HG02610 (cell line): ENCODE data around the gene SEC11A.
"Not testable (repeated sequence)": the region's sequence is repeated elsewhere in the genome, so short reads cannot be mapped to it uniquely, and the experiment has no call there.

ENCODE experiments used
- ATAC-seq: cut with Tn5 transposase; IDR thresholded peaks from one replicate; pipeline ENCODE4 v1.9.1; 2021; ENCODE audit warnings: mild to moderate bottlenecking, moderate library complexity; ENCODE audit not compliant: unreplicated experiment

The SEC11A gene

GRCh38 chr15:84716036-84716732, at the start of gene SEC11A:
SEC11A (minus strand) TSS chr15:84716139; CDS start chr15:84716075, 64 bp downstream.
- ATAC-seq, result peak; percentile 95

GRCh38 chr15:84765675-84766074, 49.7 kb upstream of the SEC11A start:
- ATAC-seq, result no peak

- no peak for ATAC-seq
Observed at GRCh38 chr15:84764989-84765388, 49.0 kb upstream of the SEC11A start.

- no peak for ATAC-seq
Observed at GRCh38 chr15:84764585-84764984, 48.6 kb upstream of the SEC11A start.

- no peak for ATAC-seq
Observed at GRCh38 chr15:84762840-84763572, 47.1 kb upstream of the SEC11A start.

- ATAC-seq, result peak; percentile 60
Observed at GRCh38 chr15:84761607-84762131, 45.7 kb upstream of the SEC11A start.

GRCh38 chr15:84760219-84760618, 44.3 kb upstream of the SEC11A start:
- ATAC-seq, result no peak

GRCh38 chr15:84759018-84759417, 43.1 kb upstream of the SEC11A start:
- no peak for ATAC-seq

GRCh38 chr15:84755736-84756527, 40.0 kb upstream of the SEC11A start:
- no peak for ATAC-seq

GRCh38 chr15:84754889-84755288, 39.0 kb upstream of the SEC11A start:
- ATAC-seq, result not testable (repeated sequence)

- ATAC-seq, result no peak
Observed at GRCh38 chr15:84752700-84753099, 36.8 kb upstream of the SEC11A start.

- no peak for ATAC-seq
Observed at GRCh38 chr15:84752195-84752594, 36.3 kb upstream of the SEC11A start.

GRCh38 chr15:84751721-84752120, 35.8 kb upstream of the SEC11A start:
- not testable (repeated sequence) for ATAC-seq

- peak; percentile 46 for ATAC-seq
Observed at GRCh38 chr15:84750583-84751092, 34.7 kb upstream of the SEC11A start.

GRCh38 chr15:84749111-84749991, 33.4 kb upstream of the SEC11A start:
- no peak for ATAC-seq

- peak; percentile 45 for ATAC-seq
Observed at GRCh38 chr15:84748274-84749110, 32.6 kb upstream of the SEC11A start, which contains the start of gene ZNF592. ZNF592 (plus strand) TSS chr15:84748592; CDS start chr15:84782676, 34,084 bp downstream.

- peak; percentile 47 for ATAC-seq
Observed at GRCh38 chr15:84747416-84748273, 31.7 kb upstream of the SEC11A start.

- ATAC-seq, result no peak
Observed at GRCh38 chr15:84741121-84741520, 25.2 kb upstream of the SEC11A start.
